Measurements from ENCODE around the gene TANK. TPM values are rescaled to one million over a fixed set of nuclear protein-coding genes. Genes with fewer than 3 reads are reported as not detected.

The TANK gene
- 100 to 1,000 TPM in 1 of 12 donors, 10 to 100 TPM in 10, not detected in 1; 25.0 to 108 (median 36.4) TPM for polyA plus RNA-seq (ENCODE audit: insufficient read length in 12 of 12)
- long read RNA-seq, donor 1, transcript TANK-202 (8 exons, 2,171 nt), result major isoform, 8 of 11 reads
- long read RNA-seq, donor 1, partial matches to known transcripts, result 0 of 11 reads
- long read RNA-seq, donor 1, other reads (novel, unspliced or antisense), result 0 of 11 reads
- long read RNA-seq, donor 2, transcript TANK-202 (8 exons, 2,171 nt), result major isoform, 10 of 11 reads
- long read RNA-seq, donor 2, partial matches to known transcripts, result 0 of 11 reads
- long read RNA-seq, donor 2, other reads (novel, unspliced or antisense), result 0 of 11 reads
- long read RNA-seq, donor 3, partial matches to known transcripts, result 0 of 3 reads
- long read RNA-seq, donor 3, other reads (novel, unspliced or antisense), result 0 of 3 reads
- long read RNA-seq, donor 4, partial matches to known transcripts, result 0 of 2 reads
- long read RNA-seq, donor 4, other reads (novel, unspliced or antisense), result 0 of 2 reads
- long read RNA-seq, donor 5, transcript TANK-202 (8 exons, 2,171 nt), result major isoform, 7 of 8 reads
- long read RNA-seq, donor 5, partial matches to known transcripts, result 0 of 8 reads
- long read RNA-seq, donor 5, other reads (novel, unspliced or antisense), result 0 of 8 reads
- long read RNA-seq, donor 6, partial matches to known transcripts, result 0 of 2 reads
- long read RNA-seq, donor 6, other reads (novel, unspliced or antisense), result 0 of 2 reads
- long read RNA-seq, donor 7, partial matches to known transcripts, result 0 of 2 reads
- long read RNA-seq, donor 7, other reads (novel, unspliced or antisense), result 0 of 2 reads
- long read RNA-seq, donor 8, transcript TANK-202 (8 exons, 2,171 nt), result major isoform, 8 of 9 reads
- long read RNA-seq, donor 8, partial matches to known transcripts, result 0 of 9 reads
- long read RNA-seq, donor 8, other reads (novel, unspliced or antisense), result 0 of 9 reads
- long read RNA-seq, donor 9, partial matches to known transcripts, result 0 of 2 reads
- long read RNA-seq, donor 9, other reads (novel, unspliced or antisense), result 0 of 2 reads
- long read RNA-seq, donor 10, partial matches to known transcripts, result 0 of 4 reads
- long read RNA-seq, donor 10, other reads (novel, unspliced or antisense), result 0 of 4 reads
- long read RNA-seq, donor 11, partial matches to known transcripts, result 0 of 4 reads
- long read RNA-seq, donor 11, other reads (novel, unspliced or antisense), result 0 of 4 reads

GRCh38 chr2:161160226-161161073 is at the start of gene TANK:
Gene TANK, plus strand, starts transcription at chr2:161160428. Its CDS starts 19,235 bp downstream, at chr2:161179663.
- peak; percentile 89 for DNase-seq

- no peak for DNase-seq
These were observed 48.7 kb upstream of the TANK start for GRCh38 chr2:161111531-161111930.

- no peak for DNase-seq
These were observed 47.3 kb upstream of the TANK start for GRCh38 chr2:161112908-161113307.

GRCh38 chr2:161113693-161114575 is 46.3 kb upstream of the TANK start:
- DNase-seq, result no peak

- DNase-seq, result no peak
These were observed 45.0 kb upstream of the TANK start for GRCh38 chr2:161115205-161115604.

GRCh38 chr2:161115605-161116380 is 44.4 kb upstream of the TANK start:
- DNase-seq, result no peak

- DNase-seq, result no peak
These were observed 43.7 kb upstream of the TANK start for GRCh38 chr2:161116509-161116908.

- DNase-seq, result no peak
These were observed 42.7 kb upstream of the TANK start for GRCh38 chr2:161117506-161117905.

- no peak for DNase-seq
These were observed 41.5 kb upstream of the TANK start for GRCh38 chr2:161118722-161119121.

- DNase-seq, result no peak
These were observed 40.7 kb upstream of the TANK start for GRCh38 chr2:161119483-161119882.

- no peak for DNase-seq
These were observed 39.5 kb upstream of the TANK start for GRCh38 chr2:161120775-161121174.

- DNase-seq, result no peak
These were observed 38.6 kb upstream of the TANK start for GRCh38 chr2:161121622-161122021.

GRCh38 chr2:161122772-161123530 is 37.3 kb upstream of the TANK start:
- DNase-seq, result no peak

- no peak for DNase-seq
These were observed 36.6 kb upstream of the TANK start for GRCh38 chr2:161123531-161124030.

GRCh38 chr2:161124201-161124600 is 36.0 kb upstream of the TANK start:
- DNase-seq, result no peak

- DNase-seq, result no peak
These were observed 31.3 kb upstream of the TANK start for GRCh38 chr2:161128885-161129284.

- DNase-seq, result no peak
These were observed 29.9 kb upstream of the TANK start for GRCh38 chr2:161130354-161130753.

GRCh38 chr2:161131074-161131680 is 29.1 kb upstream of the TANK start:
- DNase-seq, result no peak

All from muscle of arm (tissue), 14 donors.